Measurements from ENCODE around the gene CMC1.

Gene CMC1

DNA sequence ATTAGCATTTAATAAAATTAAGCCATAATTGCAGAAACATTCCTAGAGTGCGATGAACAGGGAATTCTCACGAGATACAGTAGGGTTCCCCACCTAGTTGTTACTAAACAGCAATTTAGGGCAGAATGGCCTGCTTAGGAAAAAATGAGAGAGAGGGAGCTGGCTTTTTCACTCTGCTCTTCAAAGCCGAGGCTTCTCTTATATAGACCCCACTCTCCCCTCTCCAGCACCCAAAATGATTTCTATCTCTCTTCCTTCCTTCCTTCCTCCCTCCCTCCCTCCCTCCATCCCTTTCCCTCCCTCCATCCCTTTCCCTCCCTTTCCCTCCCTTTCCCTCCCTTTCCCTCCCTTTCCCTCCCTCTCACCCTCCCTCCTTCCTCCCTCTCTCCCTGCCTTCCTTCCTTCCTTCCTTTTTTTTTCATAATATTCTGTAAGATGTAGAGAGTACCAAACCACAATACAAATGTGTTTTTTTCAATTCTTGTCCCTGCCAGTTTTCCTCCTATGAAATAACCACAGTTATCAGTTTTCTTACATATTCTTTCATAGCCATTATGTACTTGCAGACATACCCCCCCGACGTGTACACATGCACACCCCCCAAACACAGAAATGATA, 59.0 kb downstream of the CMC1 start:
- DNase-seq (ENCODE audit: low read depth) = no peak

- DNase-seq (ENCODE audit: low read depth) = no peak
Observed at GRCh38 chr3:28301688-28302087, 60.3 kb downstream of the CMC1 start.

DNA sequence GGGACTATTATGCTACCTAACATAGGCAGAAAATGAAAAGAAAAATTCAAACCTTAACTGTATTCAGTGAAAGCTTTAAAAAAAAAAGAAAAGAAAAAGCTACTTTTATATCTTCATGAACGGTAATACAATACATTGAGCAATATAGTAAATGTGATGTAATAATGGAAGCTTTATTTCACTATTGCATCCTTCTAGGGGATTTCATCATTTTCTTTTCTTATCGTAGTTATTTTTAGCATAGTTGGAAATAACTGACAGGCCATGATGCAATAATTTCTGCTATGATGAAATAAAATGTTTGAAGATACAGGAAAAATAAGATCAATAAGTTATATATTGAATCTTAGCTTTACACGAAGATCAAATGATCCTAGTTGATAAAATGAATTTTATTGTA, 66.8 kb downstream of the CMC1 start:
- no peak for DNase-seq (ENCODE audit: low read depth)

- DNase-seq (ENCODE audit: low read depth) = no peak
Observed at GRCh38 chr3:28315711-28316110, 74.3 kb downstream of the CMC1 start.

GRCh38 chr3:28316226-28316625, 74.8 kb downstream of the CMC1 start:
- DNase-seq (ENCODE audit: low read depth) = no peak

- no peak for DNase-seq (ENCODE audit: low read depth)
Observed at GRCh38 chr3:28317438-28318022, 76.1 kb downstream of the CMC1 start.

GRCh38 chr3:28320981-28321380, 79.6 kb downstream of the CMC1 start:
- no peak for DNase-seq (ENCODE audit: low read depth)

GRCh38 chr3:28322464-28322863, 81.0 kb downstream of the CMC1 start:
- DNase-seq (ENCODE audit: low read depth) = peak; percentile 35

DNA sequence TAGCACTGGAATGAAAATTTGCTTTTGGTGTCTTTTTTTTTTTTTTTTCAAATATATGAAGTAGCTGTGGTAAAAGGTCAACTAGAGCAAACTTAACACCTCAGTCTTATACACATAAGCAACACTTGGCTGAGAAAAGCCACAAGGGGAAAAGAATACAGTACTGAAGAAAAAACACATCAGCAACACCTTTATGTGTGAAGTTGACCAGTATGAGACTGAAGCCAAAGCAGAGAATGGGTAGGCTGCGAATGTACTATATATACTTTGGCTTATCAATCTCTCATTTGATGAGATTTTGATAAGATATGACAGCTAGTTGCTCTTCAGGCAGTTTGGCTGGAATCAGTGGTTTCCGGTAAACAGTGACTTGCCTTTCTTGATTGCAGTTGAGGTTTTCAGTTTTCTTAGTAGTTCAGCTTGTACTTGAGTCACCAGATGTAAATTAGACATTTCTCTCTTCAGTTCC, 85.1 kb downstream of the CMC1 start:
- DNase-seq (ENCODE audit: low read depth) = no peak

- DNase-seq (ENCODE audit: low read depth) = no peak
Observed at GRCh38 chr3:28328188-28329151, 87.1 kb downstream of the CMC1 start.

- no peak for DNase-seq (ENCODE audit: low read depth)
Observed at GRCh38 chr3:28334552-28334951, 93.1 kb downstream of the CMC1 start.

GRCh38 chr3:28335246-28335645, 93.8 kb downstream of the CMC1 start:
- no peak for DNase-seq (ENCODE audit: low read depth)

- DNase-seq (ENCODE audit: low read depth) = no peak
Observed at GRCh38 chr3:28337230-28337629, 95.8 kb downstream of the CMC1 start.

DNA sequence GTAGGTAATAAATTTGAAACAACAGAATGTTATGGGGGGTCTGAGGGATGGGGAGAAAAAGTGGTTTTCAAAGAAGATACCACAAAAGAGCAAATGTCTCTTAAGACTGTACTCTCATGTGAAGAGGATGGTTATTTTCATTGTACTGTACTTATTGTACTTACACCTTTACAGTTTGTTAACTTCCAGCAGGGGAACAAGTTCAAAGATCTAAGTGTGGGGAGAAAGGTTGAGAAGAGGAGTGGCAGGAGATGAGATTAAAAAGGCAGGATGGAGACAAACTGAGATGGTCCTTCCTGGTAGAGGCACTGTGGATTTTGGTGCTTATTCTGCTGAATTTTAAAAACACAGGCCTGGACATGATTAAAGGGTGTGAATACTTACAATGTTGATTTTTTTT, 101.7 kb downstream of the CMC1 start:
- no peak for DNase-seq (ENCODE audit: low read depth)

- DNase-seq (ENCODE audit: low read depth) = no peak
Observed at GRCh38 chr3:28345690-28346089, 104.3 kb downstream of the CMC1 start.

- peak; percentile 49 for DNase-seq (ENCODE audit: low read depth)
Observed at GRCh38 chr3:28347374-28348264, 106.2 kb downstream of the CMC1 start.

GRCh38 chr3:28348265-28348628, 106.8 kb downstream of the CMC1 start:
- no peak for DNase-seq (ENCODE audit: low read depth)

DNA sequence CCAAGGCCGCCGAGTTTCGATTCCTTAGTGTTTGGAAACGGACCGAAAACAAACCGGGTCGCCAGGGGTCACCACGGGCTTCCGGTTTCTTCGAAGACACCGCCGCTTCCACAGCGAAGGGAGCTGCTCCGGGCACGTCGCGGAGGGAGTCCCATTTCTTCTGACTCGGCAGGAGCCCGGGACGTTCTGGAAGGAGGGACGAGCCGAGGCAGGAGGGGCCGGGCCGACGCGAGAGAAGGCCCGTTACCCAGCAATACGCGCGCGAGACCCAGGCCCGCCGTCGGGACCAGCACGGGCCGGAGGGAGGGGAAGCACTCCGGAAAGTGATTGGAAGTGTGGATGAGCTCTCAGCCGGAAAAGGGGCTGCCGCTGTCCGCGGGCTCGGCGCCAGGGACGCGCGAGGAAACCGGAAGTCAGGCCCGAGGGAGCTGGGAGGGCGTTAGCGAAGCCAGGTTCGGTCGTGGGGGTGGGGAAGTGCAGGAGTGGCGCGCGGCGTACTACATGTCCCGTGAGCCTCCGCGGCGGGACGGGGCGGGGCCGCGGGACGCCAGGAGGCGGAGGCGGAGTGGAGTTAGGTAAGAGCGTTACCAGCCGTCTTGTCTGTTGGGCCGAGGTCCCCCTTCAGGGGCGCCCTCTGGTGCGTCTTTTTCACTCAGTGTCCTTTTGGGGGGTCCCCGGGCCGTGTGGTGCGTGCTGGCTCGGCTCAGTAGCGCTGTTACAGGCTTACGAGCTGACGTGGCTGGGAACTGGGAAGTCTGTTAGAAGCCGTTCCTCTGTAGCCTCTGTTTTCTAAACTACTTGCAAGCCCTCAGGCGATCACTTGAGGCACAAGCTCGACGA, 107.4 kb downstream of the CMC1 start, which contains the start of the genes AZI2 and ZCWPW2:
TSS of gene AZI2 (minus strand) at position 196 of the 840 bp plus-strand sequence. CDS start 8,207 bp downstream, outside the sequence.
TSS of gene ZCWPW2 (plus strand) at position 93 of the 840 bp plus-strand sequence. CDS start 64,348 bp downstream, outside the sequence.
- peak; percentile 82 for DNase-seq (ENCODE audit: low read depth)

GRCh38 chr3:28349469-28350000, 108.1 kb downstream of the CMC1 start:
- DNase-seq (ENCODE audit: low read depth) = no peak
